CD4-positive, alpha-beta T cell (primary cell): Measurements from ENCODE around the gene PHF11. TPM values are rescaled to one million over a fixed set of nuclear protein-coding genes. Genes with fewer than 3 reads are reported as not detected.

ENCODE experiments used
- ATAC-seq: fragments of 200-7000 bp; cut with Tn5 transposase; one replicate; pipeline ENCODE4 v1.10.0; 2022; ENCODE audit warnings: mild to moderate bottlenecking; ENCODE audit not compliant: poor library complexity
- CTCF ChIA-PET: fragments of 350-600 bp; sonication (Branson Sonifier 250); formaldehyde crosslinking; loops from one replicate; lab custom pipeline; 2021; ENCODE audit warnings: antibody characterized with exemption, inconsistent platforms; lab: Charles Lee
- POLR2A ChIA-PET: fragments of 350-600 bp; sonication (Branson Sonifier 250); formaldehyde crosslinking; loops from one replicate; lab custom pipeline; 2021; ENCODE audit warnings: antibody characterized with exemption, inconsistent platforms; lab: Charles Lee
- DNase-seq, 14 experiments: peaks; one replicate each; pipeline ENCODE4 v3.0.0-alpha.2; 2013 to 2020; ENCODE audit warnings: mixed read lengths in 2 of 14
- H3K27ac ChIP-seq, 2 donors: one replicate each; pipeline versions ENCODE4 v1.5.1 to v1.7.0; 2013; ENCODE audit warnings: low read length in 2 of 2, low read depth in 1 of 2, mild to moderate bottlenecking in 1 of 2
- H3K27me3 ChIP-seq, 2 experiments: 1 replicate in 1 of 2; 2 replicates in 1 of 2; pipeline versions ENCODE4 v1.6.1 to v1.7.0; 2013; ENCODE audit warnings: low read length in 2 of 2, control low read depth in 1 of 2, mild to moderate bottlenecking in 1 of 2, moderate library complexity in 1 of 2; ENCODE audit not compliant: insufficient read depth in 2 of 2, control insufficient read depth in 1 of 2
- H3K36me3 ChIP-seq: one replicate; pipeline ENCODE4 v1.6.1; 2013; ENCODE audit warnings: low read length, control low read depth; ENCODE audit not compliant: insufficient read depth
- H3K4me1 ChIP-seq: one replicate; pipeline ENCODE4 v1.6.1; 2013; ENCODE audit warnings: low read length, control low read depth; ENCODE audit not compliant: insufficient read depth
- H3K4me3 ChIP-seq: one replicate; pipeline ENCODE4 v1.5.1; 2013; ENCODE audit warnings: mild to moderate bottlenecking, low read length, moderate library complexity
- H3K9me3 ChIP-seq, 2 experiments: 1 replicate in 1 of 2; 2 replicates in 1 of 2; pipeline versions ENCODE4 v1.6.1 to v1.7.0; 2013; ENCODE audit warnings: low read length in 2 of 2, mild to moderate bottlenecking in 2 of 2, control low read depth in 1 of 2, moderate library complexity in 1 of 2; ENCODE audit not compliant: control insufficient read depth in 1 of 2, insufficient read depth in 1 of 2
- H3K27ac Mint-ChIP-seq: one replicate; pipeline ENCODE4 v1.8.0; 2020; ENCODE audit warnings: mixed read lengths
- H3K27me3 Mint-ChIP-seq: one replicate; pipeline ENCODE4 v1.8.0; 2021; ENCODE audit warnings: mixed read lengths
- H3K36me3 Mint-ChIP-seq: one replicate; pipeline ENCODE4 v1.8.0; 2021; ENCODE audit warnings: low read depth, mixed read lengths
- H3K4me1 Mint-ChIP-seq: one replicate; pipeline ENCODE4 v1.8.0; 2021; ENCODE audit warnings: low read depth, mixed read lengths
- H3K4me3 Mint-ChIP-seq: one replicate; pipeline ENCODE4 v1.8.0; 2020; ENCODE audit warnings: mild to moderate bottlenecking, mixed read lengths
- H3K9me3 Mint-ChIP-seq: one replicate; pipeline ENCODE4 v1.8.0; 2020; ENCODE audit warnings: mixed read lengths
- intact Hi-C, 2 experiments: fragments of 100-400 bp; cut with DNase I in 1 of 2; cut with micrococcal nuclease in 1 of 2; formaldehyde crosslinking; loops; one replicate each; pipeline versions ENCODE4 v1.15.1 to v1.9.0; 2023 to 2025; cut with DNase I, micrococcal nuclease
- total RNA-seq, 174 experiments: library from RNA in 2 of 174; stranded (reverse) in 2 of 174; gene quantifications; one replicate each; pipeline ENCODE4 v1.2.3 and lab custom pipeline; 2021 to 2026
- TF ChIP-seq, protein P1 (sequence below): fragments of 200-600 bp; IDR thresholded peaks from one replicate; pipeline ENCODE4 v1.8.0; 2022; ENCODE audit warnings: antibody characterized with exemption, mild to moderate bottlenecking

Gene PHF11
- total RNA-seq, 2 experiments from 2014 or later, result 105 TPM

DNA sequence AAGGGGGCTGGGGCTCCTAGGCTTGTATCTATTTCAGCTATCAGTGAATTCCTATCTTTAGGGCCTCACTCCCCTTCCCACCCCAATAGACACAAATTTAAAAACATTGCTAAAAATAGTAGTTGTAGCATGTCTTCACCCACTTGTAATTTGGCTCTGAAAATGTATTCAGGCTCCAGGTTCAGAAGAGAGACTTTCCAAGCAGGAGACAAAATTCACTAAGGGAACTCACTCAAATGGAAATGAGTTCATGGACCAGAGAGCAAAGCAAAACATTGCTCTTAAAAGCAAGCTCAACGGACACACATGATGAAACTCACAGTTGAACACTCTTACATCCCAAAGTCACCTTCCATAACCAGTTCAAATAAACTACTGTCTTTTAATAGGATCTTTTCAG, 36.8 kb downstream of the PHF11 start:
- POLR2A ChIA-PET, result no interaction called here
- Mint-ChIP-seq H3K27ac (no peak overlapping the region), H3K9me3 (no peaks in the 10 kb centered on the region), H3K4me3 (no peak overlapping the region), H3K36me3 (peaks cover 57% of the 10 kb centered on the region), H3K27me3 (no peaks in the 10 kb centered on the region), H3K4me1 (peaks cover 5% of the 10 kb centered on the region)
- Histone ChIP-seq H3K4me1 (no peaks in the 10 kb centered on the region), H3K27ac (no peak overlapping the region), H3K27me3 (no peaks in the 10 kb centered on the region), H3K36me3 (peaks cover 18% of the 10 kb centered on the region), H3K4me3 (no peak overlapping the region), H3K9me3 (no peaks in the 10 kb centered on the region)
- TF ChIP-seq, protein P1, sequence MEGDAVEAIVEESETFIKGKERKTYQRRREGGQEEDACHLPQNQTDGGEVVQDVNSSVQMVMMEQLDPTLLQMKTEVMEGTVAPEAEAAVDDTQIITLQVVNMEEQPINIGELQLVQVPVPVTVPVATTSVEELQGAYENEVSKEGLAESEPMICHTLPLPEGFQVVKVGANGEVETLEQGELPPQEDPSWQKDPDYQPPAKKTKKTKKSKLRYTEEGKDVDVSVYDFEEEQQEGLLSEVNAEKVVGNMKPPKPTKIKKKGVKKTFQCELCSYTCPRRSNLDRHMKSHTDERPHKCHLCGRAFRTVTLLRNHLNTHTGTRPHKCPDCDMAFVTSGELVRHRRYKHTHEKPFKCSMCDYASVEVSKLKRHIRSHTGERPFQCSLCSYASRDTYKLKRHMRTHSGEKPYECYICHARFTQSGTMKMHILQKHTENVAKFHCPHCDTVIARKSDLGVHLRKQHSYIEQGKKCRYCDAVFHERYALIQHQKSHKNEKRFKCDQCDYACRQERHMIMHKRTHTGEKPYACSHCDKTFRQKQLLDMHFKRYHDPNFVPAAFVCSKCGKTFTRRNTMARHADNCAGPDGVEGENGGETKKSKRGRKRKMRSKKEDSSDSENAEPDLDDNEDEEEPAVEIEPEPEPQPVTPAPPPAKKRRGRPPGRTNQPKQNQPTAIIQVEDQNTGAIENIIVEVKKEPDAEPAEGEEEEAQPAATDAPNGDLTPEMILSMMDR, result no peak
- DNase-seq (no peak), ATAC-seq (no peak)
- intact Hi-C loops, result no loop called here
- CTCF ChIA-PET, result no interaction called here

DNA sequence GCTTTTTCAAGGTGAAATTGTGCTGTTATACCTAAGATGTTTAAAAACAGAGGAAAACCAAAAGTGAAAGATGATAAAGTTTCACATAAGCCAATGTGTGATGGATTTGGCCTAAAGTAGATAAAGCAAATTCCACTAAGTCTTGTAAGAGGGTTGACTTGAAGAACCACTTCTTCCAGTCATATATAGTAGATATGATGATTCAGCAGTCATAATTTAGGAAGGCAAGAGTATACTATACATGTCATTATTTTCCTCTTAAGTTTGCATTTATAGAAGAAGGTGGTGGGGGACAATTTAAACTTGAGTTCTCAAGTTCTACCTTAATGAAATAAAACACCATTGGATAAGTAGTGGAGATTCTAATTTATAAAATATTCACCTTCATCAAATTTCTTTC, 37.3 kb downstream of the PHF11 start:
- ChIA-PET POLR2A (no interaction called here), CTCF (no interaction called here)
- ATAC-seq (no peak), DNase-seq (no peak)
- Mint-ChIP-seq H3K27me3 (no peaks in the 10 kb centered on the region), H3K36me3 (peaks cover 57% of the 10 kb centered on the region), H3K4me3 (no peak overlapping the region), H3K4me1 (peaks cover 5% of the 10 kb centered on the region), H3K27ac (no peak overlapping the region), H3K9me3 (no peaks in the 10 kb centered on the region)
- Histone ChIP-seq H3K4me3 (no peak overlapping the region), H3K4me1 (no peaks in the 10 kb centered on the region), H3K9me3 (no peaks in the 10 kb centered on the region), H3K27ac (no peak overlapping the region), H3K27me3 (no peaks in the 10 kb centered on the region), H3K36me3 (peaks cover 16% of the 10 kb centered on the region)
- intact Hi-C loops, result no loop called here
- TF ChIP-seq, protein P1, result no peak

DNA sequence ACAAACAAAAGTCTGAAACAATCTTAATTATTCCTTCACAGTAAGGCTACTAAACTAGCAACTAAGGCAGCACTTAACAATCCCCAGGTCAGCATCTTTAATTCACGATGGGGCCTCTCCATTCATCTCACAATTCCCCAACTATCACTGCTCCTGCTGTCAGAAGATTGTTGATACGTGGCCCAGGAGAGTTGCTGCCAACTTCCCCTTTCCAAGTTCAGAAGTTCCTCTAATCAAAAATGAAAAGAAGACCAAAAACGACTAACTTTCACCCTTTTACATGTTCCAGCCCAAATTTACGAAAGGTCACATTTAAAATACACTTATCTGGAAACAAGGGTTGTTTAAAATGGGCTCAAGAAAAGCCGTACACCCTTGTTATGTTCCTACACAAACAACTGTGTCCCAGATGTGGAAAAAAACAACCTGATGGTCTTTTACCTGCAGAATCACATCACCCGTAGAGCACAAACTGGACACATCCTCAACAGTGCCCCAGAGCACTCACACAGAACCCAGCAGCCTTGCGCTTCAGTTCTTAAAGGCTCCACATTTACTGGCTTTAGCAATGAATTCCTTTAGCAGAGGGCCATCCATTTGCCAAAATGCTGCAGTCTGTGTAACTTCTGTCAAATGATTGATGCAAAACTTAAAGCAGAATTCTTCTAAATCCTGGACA, 38.0 kb downstream of the PHF11 start:
- ChIA-PET POLR2A (no interaction called here), CTCF (no interaction called here)
- Histone ChIP-seq H3K4me3 (no peak overlapping the region), H3K27me3 (no peaks in the 10 kb centered on the region), H3K27ac (no peak overlapping the region), H3K9me3 (no peaks in the 10 kb centered on the region), H3K4me1 (no peaks in the 10 kb centered on the region), H3K36me3 (peaks cover 11% of the 10 kb centered on the region)
- Mint-ChIP-seq H3K27ac (no peak overlapping the region), H3K4me1 (peaks cover 5% of the 10 kb centered on the region), H3K9me3 (no peaks in the 10 kb centered on the region), H3K36me3 (peaks cover 53% of the 10 kb centered on the region), H3K27me3 (no peaks in the 10 kb centered on the region), H3K4me3 (no peak overlapping the region)
- DNase-seq (peak in 1 of 14 experiments; percentile 26), ATAC-seq (no peak)
- TF ChIP-seq, protein P1, result no peak
- intact Hi-C loops, result no loop called here
